K562 (cell line): ENCODE measurements around the gene PIGX. TPM values are rescaled to one million over a fixed set of nuclear protein-coding genes. Genes with fewer than 3 reads are reported as not detected.

Experiments used
- ASH1L ChIP-seq: fragments of 450-650 bp; IDR thresholded peaks from 2 replicates; pipeline ENCODE4 v1.6.1; 2018; ENCODE audit warnings: borderline replicate concordance, mild to moderate bottlenecking, low read depth; ENCODE audit not compliant: partially characterized antibody
- BDP1 ChIP-seq: IDR thresholded peaks from 3 replicates; pipeline ENCODE4 v1.6.1; 2011; ENCODE audit not compliant: insufficient read length, insufficient read depth
- BRD4 ChIP-seq: fragments of 200-600 bp; sonication (generic); IDR thresholded peaks from 2 replicates; pipeline ENCODE4 v1.6.1; 2017; ENCODE audit warnings: inconsistent platforms
- CBFB ChIP-seq: sonication (generic); formaldehyde crosslinking; IDR thresholded peaks from 2 replicates; pipeline ENCODE4 v1.4.0; 2020; ENCODE audit warnings: mild to moderate bottlenecking, missing genetic modification reagents
- CBX5 ChIP-seq: IDR thresholded peaks from 2 replicates; pipeline ENCODE4 v1.6.1; 2014; ENCODE audit warnings: low read depth, borderline replicate concordance
- ESRRA ChIP-seq: fragments of 450-650 bp; IDR thresholded peaks from 2 replicates; pipeline ENCODE4 v1.6.1; 2014; ENCODE audit warnings: low read depth, mild to moderate bottlenecking, moderate library complexity, borderline replicate concordance
- ETV5 ChIP-seq: sonication (generic); formaldehyde crosslinking; IDR thresholded peaks from 2 replicates; pipeline ENCODE4 v1.4.0; 2020; ENCODE audit warnings: low read depth, mild to moderate bottlenecking, missing genetic modification reagents
- GABPB1 ChIP-seq: sonication (generic); formaldehyde crosslinking; IDR thresholded peaks from 2 replicates; pipeline ENCODE4 v1.8.0; 2022; ENCODE audit warnings: mild to moderate bottlenecking, missing genetic modification reagents
- HDAC6 ChIP-seq: IDR thresholded peaks from 2 replicates; pipeline ENCODE4 v1.6.1; 2012; ENCODE audit warnings: low read depth, mild to moderate bottlenecking, control low read depth, inconsistent platforms, low read length, moderate library complexity
- HNRNPK ChIP-seq: fragments of 200-400 bp; formaldehyde crosslinking; IDR thresholded peaks from one replicate; pipeline ENCODE4 v1.6.1; 2018; ENCODE audit warnings: mild to moderate bottlenecking, low read depth, low read length; ENCODE audit not compliant: poor library complexity, severe bottlenecking
- MED1 ChIP-seq: sonication (generic); formaldehyde crosslinking; IDR thresholded peaks from 2 replicates; pipeline ENCODE4 v1.8.1; 2023; ENCODE audit warnings: missing genetic modification reagents, borderline replicate concordance
- PTRF ChIP-seq: fragments of 450-650 bp; IDR thresholded peaks from 2 replicates; pipeline ENCODE4 v1.6.1; 2016; ENCODE audit warnings: mild to moderate bottlenecking, missing genetic modification characterization, missing compliant biosample characterization
- RUNX1 ChIP-seq: sonication (generic); IDR thresholded peaks from 2 replicates; pipeline ENCODE4 v1.6.1; 2016; ENCODE audit warnings: antibody characterized with exemption, low read depth
- TBP ChIP-seq: optimal IDR thresholded peaks from 2 replicates; pipeline ENCODE3; 2011; ENCODE audit warnings: low read depth, low read length, improper control_type of control experiment
- WHSC1 ChIP-seq: IDR thresholded peaks from one replicate; pipeline ENCODE4 v1.6.1; 2012; ENCODE audit warnings: low read length, control low read depth, inconsistent platforms
- ZNF324 ChIP-seq: fragments of 250-450 bp; sonication (Bioruptor Pico); IDR thresholded peaks from 2 replicates; pipeline ENCODE4 v1.4.0; 2020; ENCODE audit warnings: mild to moderate bottlenecking
- ZNF384 ChIP-seq: IDR thresholded peaks from 2 replicates; pipeline ENCODE4 v1.6.1; 2012; ENCODE audit warnings: low read depth, low read length, improper control_type of control experiment
- ZNF551 ChIP-seq: fragments of 250-450 bp; sonication (Bioruptor Pico); IDR thresholded peaks from 2 replicates; pipeline ENCODE4 v1.5.0; 2021; ENCODE audit warnings: mild to moderate bottlenecking, moderate library complexity
- ZNF778 ChIP-seq: fragments of 450-650 bp; formaldehyde crosslinking; IDR thresholded peaks from 2 replicates; pipeline ENCODE4 v1.4.0; 2020; ENCODE audit warnings: mild to moderate bottlenecking, moderate library complexity
- ZNF79 ChIP-seq: fragments of 250-450 bp; sonication (Bioruptor Pico); IDR thresholded peaks from 2 replicates; pipeline ENCODE4 v1.4.0; 2020; ENCODE audit warnings: low read depth, mild to moderate bottlenecking, moderate library complexity
- polyA plus RNA-seq, 8 experiments: library from polyadenylated mRNA; depleted of rRNA in 4 of 8; stranded (reverse) in 5 of 8; unstranded in 3 of 8; fragments of >200 nt; fragmentation: Nextera tagmentation in 2 of 8; fragmentation: Illumina TruSeq in 1 of 8; extraction: Ambion mirVana in 2 of 8; extraction: Trizol in 1 of 8; gene quantifications; 2 replicates each; pipeline versions ENCODE4 v1.2.1 to v1.2.3, GENCODE V29; 2011 to 2014; ENCODE audit warnings: inconsistent platforms in 1 of 8, missing spikeins in 1 of 8
- total RNA-seq, 7 experiments: library from RNA; depleted of rRNA in 6 of 7; stranded (reverse); fragments of >200 nt in 6 of 7; fragmentation: Illumina TruSeq in 2 of 7; extraction: Trizol in 2 of 7; gene quantifications; 2 replicates each; pipeline versions ENCODE4 v1.2.1 to v1.2.3, GENCODE V29; 2011 to 2021; ENCODE audit warnings: low replicate concordance in 1 of 7
- TF ChIP-seq, protein P1 (sequence below): IDR thresholded peaks from 2 replicates; pipeline ENCODE4 v1.6.1; 2012; ENCODE audit warnings: low read depth, low read length, improper control_type of control experiment, borderline replicate concordance
- TF ChIP-seq, protein P2 (sequence below), 2 experiments: fragments of 450-650 bp in 1 of 2; sonication (generic) in 1 of 2; formaldehyde crosslinking in 1 of 2; IDR thresholded peaks in 1 of 2; conservative IDR thresholded peaks in 1 of 2; 2 replicates each; pipeline versions ENCODE4 v1.6.1 to v1.8.1; 2016 to 2023; ENCODE audit warnings: mild to moderate bottlenecking in 2 of 2, moderate library complexity in 2 of 2, inconsistent platforms in 1 of 2, missing genetic modification reagents in 1 of 2
- TF ChIP-seq, protein P3 (sequence below), 2 experiments: fragments of 450-650 bp; conservative IDR thresholded peaks; 2 replicates each; pipeline ENCODE4 v1.6.1; 2017; ENCODE audit warnings: mild to moderate bottlenecking in 2 of 2, moderate library complexity in 2 of 2
- TF ChIP-seq, protein P4 (sequence below): fragments of 450-650 bp; IDR thresholded peaks from 2 replicates; pipeline ENCODE4 v1.6.1; 2016

PIGX gene
- total and polyA plus RNA-seq, 9 of the 15 experiments (the other 6 are each of a cell fraction or from before 2014, with no cell fraction given) = 3.7 to 36.3 (median 26.9) TPM

DNA sequence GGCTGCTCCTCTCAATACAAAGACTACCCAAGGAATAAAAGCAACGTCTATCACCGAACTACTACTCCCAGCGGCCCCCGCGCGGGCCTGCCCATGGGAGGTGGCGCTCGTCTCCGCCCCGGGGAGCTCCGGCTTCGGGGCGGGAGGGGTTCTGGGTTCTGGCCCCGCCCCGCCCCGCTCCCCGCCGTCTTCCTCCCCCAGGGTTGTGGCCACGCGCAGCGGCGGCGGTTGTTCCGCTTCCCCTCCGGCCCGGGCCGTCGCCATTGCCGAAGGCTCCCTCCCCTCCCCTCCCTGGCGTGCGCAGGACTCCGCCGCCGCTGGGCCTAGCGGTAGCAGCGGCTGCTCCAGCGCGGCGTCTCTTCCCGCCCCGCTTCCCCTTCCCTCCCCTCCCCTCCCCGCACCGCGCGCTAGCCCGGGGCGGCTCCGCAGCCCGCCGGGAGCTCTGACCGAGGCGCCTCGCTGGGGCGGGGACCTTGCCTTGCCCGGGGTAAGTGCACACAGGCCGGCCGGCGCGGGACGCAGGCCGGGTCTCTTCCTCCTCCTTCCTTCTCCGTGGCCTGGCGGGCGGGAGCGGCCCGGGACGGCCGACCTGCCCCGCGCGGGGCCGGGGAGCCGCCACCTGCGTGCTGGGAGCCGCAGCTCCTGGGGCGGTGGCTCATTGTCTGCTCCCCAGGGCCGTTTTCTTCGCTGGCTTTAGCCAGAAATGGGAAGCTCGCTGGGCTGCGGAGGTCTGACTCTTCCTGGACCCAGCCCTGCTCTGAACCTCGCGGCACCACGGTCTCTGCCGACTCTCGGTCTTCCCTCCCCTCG is 27.7 kb downstream of the PIGX start, which contains the start of gene PAK2 (continued):
- TF ChIP-seq, protein P1, sequence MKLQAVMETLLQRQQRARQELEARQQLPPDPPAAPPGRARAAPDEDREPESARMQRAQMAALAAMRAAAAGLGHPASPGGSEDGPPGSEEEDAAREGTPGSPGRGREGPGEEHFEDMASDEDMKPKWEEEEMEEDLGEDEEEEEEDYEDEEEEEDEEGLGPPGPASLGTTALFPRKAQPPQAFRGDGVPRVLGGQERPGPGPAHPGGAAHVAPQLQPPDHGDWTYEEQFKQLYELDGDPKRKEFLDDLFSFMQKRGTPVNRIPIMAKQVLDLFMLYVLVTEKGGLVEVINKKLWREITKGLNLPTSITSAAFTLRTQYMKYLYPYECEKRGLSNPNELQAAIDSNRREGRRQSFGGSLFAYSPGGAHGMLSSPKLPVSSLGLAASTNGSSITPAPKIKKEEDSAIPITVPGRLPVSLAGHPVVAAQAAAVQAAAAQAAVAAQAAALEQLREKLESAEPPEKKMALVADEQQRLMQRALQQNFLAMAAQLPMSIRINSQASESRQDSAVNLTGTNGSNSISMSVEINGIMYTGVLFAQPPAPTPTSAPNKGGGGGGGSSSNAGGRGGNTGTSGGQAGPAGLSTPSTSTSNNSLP = no peak
- TF ChIP-seq BDP1 (no peak), CBX5 (no peak), WHSC1 (no peak), ZNF79 (CRISPR knock-in tag) (no peak), ESRRA (peak; percentile 25; the same call in 1 of the 2 replicates), HDAC6 (no peak), TBP (peak; percentile 78), ZNF778 (CRISPR knock-in tag) (no peak), ZNF324 (no peak), ZNF551 (CRISPR knock-in tag) (no peak), HNRNPK (peak; percentile 77), BRD4 (0 out of 2 replicates have a peak, but pooled peaks have one; percentile 73), ASH1L (no peak), CBFB (no peak), RUNX1 (no peak), ETV5 (CRISPR knock-in tag) (0 out of 2 replicates have a peak, but pooled peaks have one; percentile 25), ZNF384 (no peak), GABPB1 (CRISPR knock-in tag) (peak; percentile 57), PTRF (tag) (no peak), MED1 (0 out of 2 replicates have a peak, but pooled peaks have one; percentile 41)
- TF ChIP-seq, protein P2, sequence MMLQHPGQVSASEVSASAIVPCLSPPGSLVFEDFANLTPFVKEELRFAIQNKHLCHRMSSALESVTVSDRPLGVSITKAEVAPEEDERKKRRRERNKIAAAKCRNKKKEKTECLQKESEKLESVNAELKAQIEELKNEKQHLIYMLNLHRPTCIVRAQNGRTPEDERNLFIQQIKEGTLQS (IDR thresholded peaks at IDR 0.05) = no peak
- TF ChIP-seq, protein P2 (CRISPR knock-in tag; conservative IDR thresholded peaks at IDR 0.05) = no peak
- TF ChIP-seq, protein P3, sequence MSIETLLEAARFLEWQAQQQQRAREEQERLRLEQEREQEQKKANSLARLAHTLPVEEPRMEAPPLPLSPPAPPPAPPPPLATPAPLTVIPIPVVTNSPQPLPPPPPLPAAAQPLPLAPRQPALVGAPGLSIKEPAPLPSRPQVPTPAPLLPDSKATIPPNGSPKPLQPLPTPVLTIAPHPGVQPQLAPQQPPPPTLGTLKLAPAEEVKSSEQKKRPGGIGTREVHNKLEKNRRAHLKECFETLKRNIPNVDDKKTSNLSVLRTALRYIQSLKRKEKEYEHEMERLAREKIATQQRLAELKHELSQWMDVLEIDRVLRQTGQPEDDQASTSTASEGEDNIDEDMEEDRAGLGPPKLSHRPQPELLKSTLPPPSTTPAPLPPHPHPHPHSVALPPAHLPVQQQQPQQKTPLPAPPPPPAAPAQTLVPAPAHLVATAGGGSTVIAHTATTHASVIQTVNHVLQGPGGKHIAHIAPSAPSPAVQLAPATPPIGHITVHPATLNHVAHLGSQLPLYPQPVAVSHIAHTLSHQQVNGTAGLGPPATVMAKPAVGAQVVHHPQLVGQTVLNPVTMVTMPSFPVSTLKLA (conservative IDR thresholded peaks at IDR 0.05) = peak; percentile 79 to 87
- TF ChIP-seq, protein P4, sequence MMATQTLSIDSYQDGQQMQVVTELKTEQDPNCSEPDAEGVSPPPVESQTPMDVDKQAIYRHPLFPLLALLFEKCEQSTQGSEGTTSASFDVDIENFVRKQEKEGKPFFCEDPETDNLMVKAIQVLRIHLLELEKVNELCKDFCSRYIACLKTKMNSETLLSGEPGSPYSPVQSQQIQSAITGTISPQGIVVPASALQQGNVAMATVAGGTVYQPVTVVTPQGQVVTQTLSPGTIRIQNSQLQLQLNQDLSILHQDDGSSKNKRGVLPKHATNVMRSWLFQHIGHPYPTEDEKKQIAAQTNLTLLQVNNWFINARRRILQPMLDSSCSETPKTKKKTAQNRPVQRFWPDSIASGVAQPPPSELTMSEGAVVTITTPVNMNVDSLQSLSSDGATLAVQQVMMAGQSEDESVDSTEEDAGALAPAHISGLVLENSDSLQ = peak; percentile 40; the same call in 1 of the 2 replicates
